Measurements from ENCODE around the gene KCNK3.
A peak's percentile ranks its signal among the peaks of the same experiment; 100 is the strongest.
"Not testable (repeated sequence)": the region's sequence is repeated elsewhere in the genome, so short reads cannot be mapped to it uniquely, and the experiment has no call there.

KCNK3 gene

DNA sequence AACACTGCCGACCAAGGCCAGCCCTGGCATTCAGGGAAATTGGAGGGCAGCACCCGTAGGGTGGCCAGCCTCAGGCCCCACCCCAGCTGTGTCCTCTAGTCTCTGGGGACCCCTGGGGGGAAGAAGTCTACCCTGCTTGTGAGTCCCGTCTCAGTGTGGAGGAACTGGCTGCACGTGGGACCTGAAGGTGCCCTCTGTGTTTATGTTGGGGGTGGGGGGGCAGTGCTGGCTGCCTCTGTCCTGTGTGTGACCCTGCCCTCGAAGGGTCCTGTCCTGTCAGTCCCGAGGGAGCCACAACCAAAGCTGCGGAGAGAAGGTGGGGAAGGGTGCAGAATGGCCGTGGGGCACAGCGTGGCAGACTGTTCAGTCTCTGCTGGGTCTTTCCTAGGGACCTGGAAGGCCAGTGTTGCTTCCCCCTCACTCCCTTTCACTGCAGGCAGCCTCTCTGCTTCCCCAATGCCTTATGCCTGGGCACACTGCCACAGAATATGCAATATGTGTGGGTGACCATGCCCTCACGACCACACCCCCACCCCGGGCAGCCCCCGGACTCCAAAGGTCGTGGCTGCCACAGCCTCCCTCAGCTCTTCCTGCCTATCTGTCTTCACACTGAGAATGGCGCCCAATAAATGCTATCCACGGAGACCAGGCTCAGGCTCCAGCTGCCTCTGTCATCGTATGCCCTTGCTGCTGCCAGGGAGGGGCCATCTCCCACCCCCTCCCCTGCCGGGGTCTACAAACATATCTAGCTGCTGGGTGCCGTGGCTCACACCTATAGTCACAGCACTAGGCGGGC is 38.2 kb downstream of the KCNK3 start:
- DNase-seq (ENCODE audit: low read depth): no peak

DNA sequence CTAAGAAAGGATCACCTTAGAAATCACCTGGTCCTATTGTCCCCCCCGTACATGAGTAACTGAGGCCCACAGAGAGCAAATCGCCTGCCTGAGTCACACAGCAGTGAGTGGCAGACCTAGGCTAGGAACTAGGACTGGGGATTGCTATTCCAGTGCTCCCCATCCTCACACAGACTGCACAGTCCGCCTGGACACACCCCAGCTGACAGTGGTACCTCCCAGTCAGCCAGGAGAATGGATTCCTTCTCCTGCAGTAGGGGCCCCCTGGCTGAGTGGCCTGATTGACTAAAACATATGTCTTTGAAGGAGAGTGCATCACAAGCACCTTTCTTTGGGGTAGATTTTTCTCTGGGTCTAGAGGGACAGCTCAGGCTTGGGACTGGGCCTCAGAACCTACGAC is 39.2 kb downstream of the KCNK3 start:
- DNase-seq (ENCODE audit: low read depth): no peak

DNA sequence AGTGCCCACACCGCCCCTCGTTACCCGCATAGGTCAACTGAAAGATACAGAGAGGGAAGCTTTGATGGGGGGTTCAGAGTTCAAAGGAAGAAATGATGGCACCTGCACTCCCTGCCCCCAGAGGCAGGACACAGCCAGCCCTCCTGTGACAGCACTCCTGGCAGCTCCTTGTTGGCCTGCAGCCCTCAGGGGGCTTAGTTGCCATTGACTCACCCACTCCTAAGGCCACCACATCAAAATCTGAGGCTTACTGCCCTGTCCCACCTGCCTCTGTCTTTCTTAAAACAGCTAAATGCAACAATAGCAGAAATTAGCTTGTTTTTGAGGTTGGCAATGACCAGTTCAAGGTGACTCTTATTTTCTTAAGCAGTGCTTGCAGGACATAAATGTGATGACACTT is 39.9 kb downstream of the KCNK3 start:
- DNase-seq (ENCODE audit: low read depth): no peak

DNA sequence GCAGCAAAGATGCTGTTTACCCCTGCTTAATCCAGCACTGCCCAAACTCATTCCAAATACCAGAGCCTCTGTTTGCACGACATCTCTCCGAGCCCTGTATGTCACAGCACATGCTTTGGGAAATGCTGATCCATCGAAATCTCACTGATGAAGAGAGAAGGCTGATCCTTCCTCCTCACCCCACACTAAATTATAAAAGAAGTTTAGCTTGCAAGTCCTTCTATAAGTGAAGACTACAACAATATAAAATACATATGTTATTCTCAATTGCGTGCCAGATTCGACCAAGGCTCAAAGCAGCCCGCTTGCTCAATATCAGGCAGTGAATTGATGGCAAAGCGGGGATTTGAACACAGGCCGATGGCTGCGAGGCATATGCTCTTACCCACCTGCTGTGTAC is 40.9 kb downstream of the KCNK3 start:
- no peak for DNase-seq (ENCODE audit: low read depth)

DNA sequence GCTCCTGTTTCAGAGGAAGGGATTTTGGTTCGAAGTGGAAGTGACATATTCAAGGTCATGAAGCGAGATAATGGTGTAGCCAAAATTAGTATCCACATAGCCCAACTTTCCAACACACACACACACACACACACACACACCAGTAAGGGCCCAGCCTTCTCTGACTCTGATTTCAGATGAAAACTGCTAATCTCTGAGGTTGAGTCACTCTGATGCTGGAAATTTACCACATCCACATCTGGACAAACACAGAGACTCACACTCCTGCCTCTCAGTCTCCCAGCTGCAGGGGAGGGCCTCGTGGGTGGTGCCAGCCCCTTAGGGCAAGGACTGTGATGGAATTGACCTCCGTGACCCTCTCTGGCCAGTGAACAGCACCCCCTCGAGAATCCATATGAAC is 42.6 kb downstream of the KCNK3 start:
- no peak for DNase-seq (ENCODE audit: low read depth)

DNA sequence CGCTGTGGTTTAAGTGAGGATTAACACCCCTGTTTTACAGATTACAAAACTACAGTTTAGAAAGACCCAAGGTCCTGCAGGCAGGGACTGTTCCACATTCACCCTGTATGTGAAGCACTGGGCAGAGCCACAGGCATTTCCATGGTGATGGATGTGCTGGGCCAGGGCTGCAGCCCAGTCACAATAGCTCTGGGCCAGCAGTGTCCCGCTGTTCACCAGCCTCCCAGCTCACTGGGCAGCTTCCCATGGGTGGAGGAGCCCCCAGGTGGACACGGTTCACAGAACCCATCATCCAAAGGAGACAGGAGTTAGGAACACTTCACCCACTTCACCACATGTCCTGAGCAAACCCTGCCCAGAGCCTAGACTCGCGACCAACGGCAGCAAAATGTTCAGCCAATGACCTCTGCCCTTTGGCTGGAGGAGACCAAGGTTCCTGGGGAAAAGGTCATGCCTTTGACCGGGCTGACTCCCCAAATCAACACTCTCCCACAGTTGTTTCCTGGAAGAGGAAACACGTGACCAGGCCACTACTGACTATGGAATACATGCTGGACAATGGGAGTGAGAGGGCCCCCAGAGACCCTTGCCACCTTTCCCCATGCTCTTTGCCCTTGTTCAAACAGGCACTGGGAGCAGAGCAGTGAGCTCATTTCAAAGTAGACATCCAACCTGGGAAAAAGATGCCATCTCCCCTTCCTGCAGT is 43.5 kb downstream of the KCNK3 start:
- no peak for DNase-seq (ENCODE audit: low read depth)

DNA sequence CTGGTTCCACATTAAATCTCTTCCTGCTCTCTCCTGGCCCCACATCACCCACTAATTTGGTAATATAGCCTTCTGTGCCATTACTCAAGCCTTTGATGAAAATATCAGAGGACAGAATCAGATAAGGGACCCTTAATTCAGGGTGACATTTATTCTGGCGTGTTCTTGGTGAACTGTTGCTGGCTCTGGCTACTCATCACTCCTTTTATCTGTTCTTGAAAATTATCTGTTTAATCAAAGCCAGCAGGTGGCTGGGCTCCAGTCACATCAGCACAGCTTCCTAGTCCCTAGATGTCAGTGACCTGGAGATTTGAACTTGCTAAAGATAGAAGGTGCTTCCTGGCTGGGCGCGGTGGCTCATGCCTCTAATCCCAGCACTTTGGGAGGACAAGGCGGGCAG is 44.7 kb downstream of the KCNK3 start:
- DNase-seq (ENCODE audit: low read depth): no peak

DNA sequence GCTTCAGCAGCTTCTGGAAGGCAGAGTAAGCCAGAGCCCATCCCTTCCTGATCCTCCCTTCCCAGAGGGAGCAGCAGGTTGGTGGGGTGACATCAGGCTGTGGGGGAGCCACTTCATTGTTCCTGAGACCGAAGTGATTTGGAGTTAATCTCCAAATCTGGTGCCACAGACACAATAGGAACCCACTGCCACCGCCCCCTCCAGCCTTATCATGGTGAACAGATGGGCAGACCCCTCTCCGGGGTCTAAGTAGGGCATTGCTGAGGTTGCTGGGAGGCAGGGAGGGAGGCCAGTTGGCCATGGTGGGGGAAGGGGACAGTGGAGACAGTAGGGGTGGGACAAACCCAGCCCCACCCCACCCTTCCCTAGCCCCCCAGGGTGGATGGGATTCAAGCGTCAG is 46.0 kb downstream of the KCNK3 start:
- DNase-seq (ENCODE audit: low read depth): no peak

DNA sequence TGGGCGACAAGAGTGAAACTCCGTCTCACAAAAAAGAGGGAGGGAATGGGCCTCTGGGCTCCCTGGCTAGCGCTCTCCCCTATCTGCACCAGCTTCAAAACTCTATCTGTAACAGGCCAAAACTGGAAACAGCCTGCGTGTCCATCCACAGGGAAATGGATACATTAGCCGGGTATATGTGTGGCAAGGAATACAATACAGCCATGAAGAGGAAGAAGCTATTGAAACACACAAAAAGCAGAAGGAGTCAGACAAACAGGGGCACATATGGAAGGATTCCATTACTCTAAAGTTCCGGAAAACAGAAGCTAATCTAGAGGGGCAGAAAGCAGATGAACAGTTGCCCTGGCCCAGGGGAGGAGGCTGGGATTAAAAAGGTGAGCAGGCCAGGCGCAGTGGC is 47.0 kb downstream of the KCNK3 start:
- DNase-seq (ENCODE audit: low read depth): no peak

DNA sequence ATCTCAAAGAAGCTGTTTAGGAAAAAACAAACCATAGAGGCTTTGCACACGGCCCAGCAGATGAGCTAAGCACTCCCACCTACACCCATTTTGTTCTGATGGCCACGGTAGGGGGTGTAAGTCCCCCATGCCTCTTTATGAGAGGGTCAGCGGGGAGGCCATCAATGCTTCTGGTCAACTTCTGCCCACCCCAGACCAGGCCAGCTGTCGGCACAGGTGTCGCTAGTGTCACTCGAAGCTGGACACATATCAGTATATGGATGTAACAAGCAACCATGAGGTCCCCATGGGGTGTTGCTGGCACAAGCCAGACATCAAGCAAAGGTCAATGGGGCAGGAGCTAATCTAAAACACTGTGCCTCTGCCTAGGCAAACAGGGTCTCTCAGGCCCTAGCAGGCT is 47.8 kb downstream of the KCNK3 start:
- no peak for DNase-seq (ENCODE audit: low read depth)

DNA sequence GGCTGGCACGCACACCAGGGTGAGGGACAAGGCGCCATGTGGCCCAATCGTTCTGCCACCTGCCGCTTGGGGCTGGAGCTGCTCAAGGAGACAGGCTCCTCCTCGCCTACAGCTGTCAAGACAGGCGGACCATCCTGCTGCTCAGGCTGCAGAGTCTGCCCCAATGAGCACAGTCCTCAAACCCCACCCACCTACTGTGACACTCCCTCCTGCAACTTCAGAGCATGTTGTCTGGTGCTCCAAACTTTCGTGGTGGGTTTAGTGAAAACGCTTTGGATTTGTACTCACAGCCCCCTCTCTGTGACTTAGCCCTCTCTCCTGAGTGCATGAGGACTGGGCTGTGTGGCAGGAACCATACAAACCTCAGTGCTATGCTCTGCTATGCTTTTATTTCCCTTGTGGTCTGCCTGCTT is 48.4 kb downstream of the KCNK3 start:
- no peak for DNase-seq (ENCODE audit: low read depth)

DNA sequence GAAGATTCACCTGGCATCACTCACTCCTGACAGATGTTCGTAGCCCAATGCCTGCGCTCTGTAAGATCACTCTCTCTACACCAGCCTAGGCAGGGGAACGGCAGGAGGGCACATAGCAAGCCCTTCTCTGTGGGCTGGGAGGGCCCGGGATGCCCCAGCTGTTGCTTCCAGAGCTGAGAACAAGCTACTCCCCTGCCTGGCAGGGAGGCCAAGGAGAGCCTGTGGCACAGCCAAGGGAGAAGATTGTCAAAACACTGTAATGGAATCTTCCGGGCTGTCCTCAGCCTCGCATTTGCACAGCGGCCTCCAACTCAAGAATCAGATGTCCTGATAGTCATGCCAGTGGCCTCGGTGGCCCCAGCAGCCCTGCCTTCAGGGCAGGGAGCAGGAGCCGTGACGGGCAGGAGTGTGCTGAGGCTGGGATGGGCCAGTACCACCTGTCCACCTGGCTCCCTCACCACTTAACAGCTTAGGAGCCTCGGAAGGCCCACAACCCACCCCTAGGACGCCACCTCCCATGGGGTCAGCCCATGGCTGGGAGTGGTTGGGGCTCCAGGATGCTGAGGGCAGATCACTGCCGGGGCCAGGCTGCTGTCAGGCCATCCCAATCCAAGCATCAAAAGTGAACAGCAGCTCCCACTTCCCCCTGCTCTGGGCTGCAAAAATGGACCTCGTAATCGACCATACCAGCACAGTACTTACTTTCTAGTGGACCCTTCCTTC is 49.7 kb downstream of the KCNK3 start:
- DNase-seq (ENCODE audit: low read depth): no peak

DNA sequence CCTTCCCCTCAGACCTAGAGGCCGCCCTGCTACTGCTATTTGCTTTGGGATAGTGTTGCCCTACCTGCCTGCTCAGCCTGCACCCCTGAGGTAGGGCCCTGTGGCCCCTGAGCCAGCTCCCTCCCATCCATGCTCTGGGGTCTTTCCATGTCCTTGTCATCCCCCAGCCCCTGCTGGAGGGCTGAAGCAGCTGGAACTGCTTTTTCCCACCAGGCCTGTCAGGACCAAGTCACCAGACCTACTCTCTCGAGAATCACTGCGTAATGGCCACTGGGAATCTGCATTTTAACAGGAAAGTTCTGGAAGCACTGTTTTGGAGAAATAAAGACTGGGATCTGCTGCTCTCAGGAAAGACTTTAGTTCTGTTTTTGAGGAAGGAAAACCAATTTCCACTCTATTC is 51.3 kb downstream of the KCNK3 start:
- DNase-seq (ENCODE audit: low read depth): no peak

DNA sequence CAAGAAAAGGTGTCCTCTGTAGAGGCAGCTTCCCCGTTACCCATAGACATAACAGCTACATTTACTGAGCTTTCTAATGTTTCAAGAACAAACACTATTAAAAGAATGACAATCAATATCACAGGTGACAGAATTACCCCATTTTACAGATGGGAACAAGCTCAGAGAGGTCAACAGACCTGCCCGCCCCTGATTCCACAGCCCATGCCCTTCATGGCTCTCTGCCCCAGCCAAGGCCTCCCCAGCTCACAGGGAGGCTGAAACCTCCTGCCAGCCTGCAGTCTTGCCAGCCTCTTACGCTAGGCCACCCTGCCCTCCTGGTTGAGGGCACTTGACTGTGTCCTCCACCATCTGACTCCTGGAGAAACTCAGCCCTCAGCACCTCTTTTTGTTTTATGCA is 52.4 kb downstream of the KCNK3 start:
- DNase-seq (ENCODE audit: low read depth): no peak

DNA sequence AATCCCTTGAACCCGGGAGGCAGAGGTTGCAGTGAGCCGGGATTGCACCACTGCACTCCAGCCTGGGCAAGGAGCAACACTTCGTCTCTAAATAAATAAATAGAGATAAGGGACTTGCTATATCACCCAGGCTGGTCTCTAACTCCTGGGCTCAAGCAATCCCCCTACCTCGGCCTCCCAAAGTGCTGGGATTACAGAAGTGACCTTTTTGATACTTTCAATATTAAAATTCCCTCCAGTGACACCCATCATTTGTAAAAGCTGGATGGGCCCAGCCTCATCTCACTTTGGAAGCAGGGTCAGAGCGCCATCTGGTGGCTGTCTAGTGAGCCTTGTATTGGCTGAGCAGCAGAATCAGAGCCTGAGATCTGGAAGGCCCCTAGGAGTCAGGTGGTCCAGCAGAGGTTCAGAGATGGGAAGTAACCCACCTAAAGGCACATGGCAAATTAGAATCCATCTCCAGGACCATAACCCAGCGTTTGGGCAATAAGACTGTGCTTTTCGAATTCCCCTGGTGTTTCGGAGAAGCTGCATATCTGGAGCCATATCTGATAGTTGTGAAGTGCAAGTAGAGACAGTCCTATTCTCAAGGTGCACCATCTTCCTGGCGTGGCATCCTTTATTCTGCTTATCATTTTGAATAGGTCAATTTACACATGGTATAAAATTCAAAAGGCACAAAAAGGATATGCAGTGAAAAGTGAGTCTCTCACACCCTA is 53.2 kb downstream of the KCNK3 start:
- DNase-seq (ENCODE audit: low read depth): peak; percentile 64

DNA sequence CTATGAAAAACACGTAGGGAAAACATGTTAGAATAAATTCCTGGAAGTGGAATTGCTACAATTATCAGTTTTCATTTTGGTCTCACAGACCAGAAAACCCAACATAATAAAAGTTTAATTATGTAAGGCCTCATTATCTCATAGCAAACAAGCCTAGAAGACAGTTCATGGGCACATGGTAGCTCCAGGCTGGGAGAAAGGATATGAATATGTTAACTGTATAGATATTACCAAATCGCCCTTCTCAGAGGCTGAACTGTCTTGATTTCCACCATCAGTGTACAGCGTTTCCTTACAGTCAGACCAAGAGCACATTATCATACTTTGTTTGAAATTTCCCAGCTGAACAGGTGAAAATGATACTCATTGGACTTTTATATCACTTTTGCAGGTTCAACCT is 54.4 kb downstream of the KCNK3 start:
- DNase-seq (ENCODE audit: low read depth): no peak

DNA sequence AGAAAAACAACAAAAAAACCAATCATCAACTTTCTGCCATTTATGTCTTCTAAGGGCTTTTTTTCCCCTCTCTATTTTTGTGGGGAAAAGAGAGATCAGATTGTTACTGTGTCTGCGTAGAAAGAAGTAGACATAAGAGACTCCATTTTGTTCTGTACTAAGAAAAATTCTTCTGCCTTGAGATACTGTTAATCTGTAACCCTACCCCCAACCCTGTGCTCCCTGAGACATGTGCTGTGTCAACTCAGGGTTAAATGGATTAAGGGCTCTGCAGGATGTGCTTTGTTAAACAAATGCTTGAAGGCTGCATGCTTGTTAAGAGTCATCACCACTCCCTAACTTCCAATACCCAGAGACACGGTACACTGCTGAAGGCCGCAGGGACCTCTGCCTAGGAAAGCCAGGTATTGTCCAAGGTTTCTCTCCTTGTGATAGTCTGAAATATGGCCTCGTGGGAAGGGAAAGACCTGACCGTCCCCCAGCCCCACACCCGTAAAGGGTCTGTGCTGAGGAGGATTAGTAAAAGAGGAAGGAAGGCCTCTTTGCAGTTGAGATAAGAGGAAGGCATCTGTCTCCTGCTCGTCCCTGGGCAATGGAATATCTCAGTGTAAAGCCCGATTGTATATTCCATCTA is 57.4 kb downstream of the KCNK3 start:
- not testable (repeated sequence) for DNase-seq (ENCODE audit: low read depth)

DNA sequence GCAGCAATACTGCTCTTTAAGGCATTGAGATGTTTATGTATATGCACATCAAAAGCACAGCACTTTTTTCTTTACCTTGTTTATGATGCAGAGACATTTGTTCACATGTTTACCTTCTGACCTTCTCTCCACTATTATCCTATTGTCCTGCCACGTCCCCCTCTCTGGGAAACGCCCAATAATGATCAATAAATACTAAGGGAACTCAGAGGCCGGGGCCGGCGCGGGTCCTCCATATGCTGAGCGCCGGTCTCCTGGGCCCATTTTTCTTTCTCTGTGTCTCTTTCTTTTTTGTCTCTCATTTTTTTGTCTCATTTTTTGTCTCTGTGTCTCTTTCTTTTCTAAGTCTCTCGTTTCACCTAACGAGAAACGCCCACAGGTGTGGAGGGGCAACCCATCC is 57.9 kb downstream of the KCNK3 start:
- not testable (repeated sequence) for DNase-seq (ENCODE audit: low read depth)

DNA sequence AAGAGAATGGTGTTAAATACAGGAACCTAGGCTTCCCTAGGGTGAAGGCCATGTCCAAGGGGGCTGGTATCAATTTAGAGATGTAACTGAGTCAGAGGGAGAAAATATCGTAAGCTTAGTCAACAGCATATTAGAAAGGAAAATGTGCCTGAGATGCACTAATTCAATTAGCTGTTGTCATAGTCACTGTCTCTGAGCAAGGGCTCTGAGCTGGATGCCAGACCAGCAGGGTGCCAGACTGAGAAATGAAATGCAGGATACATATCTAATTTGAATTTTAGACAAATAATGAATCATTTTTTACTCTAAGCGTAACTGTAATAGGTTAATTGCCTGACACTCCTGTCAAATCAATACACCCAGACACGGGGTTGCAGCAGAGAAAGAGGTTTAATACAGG is 60.1 kb downstream of the KCNK3 start:
- DNase-seq (ENCODE audit: low read depth): no peak

DNA sequence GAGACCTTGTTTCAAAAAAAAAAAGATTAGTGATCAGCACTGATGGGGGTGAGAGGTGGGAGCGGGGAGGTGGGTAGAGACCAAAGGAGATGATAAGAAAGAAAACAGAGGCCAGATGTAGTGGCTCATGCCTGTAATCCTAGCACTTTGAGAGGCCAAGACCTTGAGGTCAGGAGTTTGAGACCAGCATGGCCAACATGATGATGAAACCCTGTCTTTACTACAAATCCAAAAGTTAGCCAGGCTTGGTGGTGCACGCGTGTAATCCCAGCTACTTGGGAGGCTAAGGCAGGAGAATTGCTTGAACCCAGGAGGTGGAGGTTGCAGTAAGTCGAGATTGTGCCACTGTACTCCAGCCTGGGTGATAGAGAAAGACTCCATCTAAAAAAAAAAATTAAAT is 62.0 kb downstream of the KCNK3 start:
- DNase-seq (ENCODE audit: low read depth): no peak

DNA sequence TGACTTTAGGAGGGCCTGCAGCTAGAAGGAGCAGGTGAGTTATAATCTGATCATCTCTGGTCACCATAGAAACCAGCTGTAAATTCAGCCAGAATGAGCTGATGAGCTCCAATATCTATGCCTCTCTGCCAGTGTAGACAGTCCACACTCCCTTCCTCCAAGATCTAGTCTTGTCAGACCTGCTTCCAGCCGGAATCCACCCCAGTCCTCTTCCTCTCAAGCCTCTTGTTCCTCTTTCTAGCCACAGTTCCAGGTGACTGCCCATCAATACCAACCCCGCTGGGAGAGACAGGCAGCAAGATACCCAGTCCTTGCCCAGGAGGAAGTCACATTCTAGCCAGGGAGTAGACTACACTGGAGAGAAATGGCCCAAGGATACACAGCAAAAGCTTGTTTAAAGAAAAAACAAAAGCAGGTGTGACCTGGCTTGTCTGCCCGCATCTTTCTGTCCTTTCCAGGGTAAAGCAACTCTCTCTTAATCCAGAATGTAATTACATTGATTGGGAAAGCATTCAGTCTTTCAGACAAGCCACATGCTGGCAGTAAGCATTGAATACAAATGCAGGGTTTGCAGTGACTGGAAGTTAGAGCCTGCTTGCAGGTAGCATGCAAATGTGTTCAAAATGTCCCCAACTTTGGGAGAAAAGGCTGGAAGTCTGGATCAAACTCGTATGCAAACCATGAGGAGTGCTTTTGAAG is 62.6 kb downstream of the KCNK3 start:
- peak; percentile 75 for DNase-seq (ENCODE audit: low read depth)
